ENCODE data around the gene NFYB.

The NFYB gene

DNA sequence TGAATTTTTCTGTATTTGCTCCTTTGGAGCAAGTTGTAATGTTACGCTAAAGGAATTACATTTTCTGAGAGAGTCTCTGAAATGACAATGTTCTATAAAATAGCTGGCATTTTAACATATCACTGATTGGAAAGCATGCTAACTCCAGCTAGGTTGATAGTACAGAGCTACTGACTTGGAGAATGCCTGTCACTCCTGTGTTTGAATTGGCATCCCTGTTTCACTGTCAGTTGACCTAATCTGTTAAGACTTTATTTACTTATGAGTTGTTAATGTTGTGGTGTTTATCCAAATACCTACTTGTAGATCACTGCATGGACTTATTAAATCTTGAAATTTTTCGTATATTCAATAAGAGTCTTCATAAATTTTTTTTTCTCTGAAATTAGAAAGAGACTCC lies 40.1 kb downstream of the NFYB start:
- peak; percentile 86 for DNase-seq (ENCODE audit: low read depth)
- H3K4me3 ChIP-seq (ENCODE audit: low read depth, low read length) = no peak overlapping the region
- TF ChIP-seq, protein P1, sequence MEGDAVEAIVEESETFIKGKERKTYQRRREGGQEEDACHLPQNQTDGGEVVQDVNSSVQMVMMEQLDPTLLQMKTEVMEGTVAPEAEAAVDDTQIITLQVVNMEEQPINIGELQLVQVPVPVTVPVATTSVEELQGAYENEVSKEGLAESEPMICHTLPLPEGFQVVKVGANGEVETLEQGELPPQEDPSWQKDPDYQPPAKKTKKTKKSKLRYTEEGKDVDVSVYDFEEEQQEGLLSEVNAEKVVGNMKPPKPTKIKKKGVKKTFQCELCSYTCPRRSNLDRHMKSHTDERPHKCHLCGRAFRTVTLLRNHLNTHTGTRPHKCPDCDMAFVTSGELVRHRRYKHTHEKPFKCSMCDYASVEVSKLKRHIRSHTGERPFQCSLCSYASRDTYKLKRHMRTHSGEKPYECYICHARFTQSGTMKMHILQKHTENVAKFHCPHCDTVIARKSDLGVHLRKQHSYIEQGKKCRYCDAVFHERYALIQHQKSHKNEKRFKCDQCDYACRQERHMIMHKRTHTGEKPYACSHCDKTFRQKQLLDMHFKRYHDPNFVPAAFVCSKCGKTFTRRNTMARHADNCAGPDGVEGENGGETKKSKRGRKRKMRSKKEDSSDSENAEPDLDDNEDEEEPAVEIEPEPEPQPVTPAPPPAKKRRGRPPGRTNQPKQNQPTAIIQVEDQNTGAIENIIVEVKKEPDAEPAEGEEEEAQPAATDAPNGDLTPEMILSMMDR (IDR thresholded peaks at IDR 0.05; ENCODE audit: control insufficient read depth, extremely low read depth, insufficient read depth) = no peak

DNA sequence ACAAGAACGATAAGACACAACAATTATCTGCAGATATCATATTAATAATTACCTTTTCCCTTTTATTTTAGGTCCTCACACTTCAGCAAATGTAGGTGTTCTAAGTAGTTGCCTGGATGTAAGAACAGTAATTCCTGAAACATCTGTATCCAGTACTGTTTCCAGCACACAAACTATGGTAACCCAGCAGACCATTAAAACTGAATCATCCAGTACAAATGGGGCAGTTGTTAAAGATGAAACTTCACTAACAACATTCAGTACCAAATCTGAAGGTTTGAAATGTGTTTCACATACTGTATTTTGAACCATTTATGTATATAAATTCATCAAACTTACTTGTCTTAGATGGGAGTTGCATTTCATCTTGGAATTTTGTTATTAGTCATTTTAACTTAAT lies 42.7 kb downstream of the NFYB start:
- TF ChIP-seq, protein P1 (IDR thresholded peaks at IDR 0.05; ENCODE audit: control insufficient read depth, extremely low read depth, insufficient read depth) = no peak
- no peak for DNase-seq (ENCODE audit: low read depth)
- H3K4me3 ChIP-seq (ENCODE audit: low read depth, low read length) = no peak overlapping the region

DNA sequence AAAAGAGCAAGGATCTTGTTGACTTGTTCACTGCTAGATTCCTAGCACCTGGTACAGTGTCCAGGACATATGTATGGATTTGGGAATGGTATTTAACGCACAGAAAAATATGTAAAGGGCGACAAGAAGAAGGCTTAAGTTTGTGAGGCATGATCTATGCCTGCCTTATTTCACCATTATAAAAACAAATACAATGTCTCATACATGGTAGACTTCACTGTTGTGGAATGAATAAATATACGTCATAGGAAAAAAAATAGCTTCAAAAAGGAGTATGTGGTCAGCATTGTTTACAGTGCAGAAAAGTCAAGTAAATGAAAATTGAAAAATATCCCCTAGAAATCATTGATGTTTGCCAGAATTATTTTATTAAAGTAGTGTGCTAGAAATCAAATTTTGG lies 43.7 kb downstream of the NFYB start:
- H3K4me3 ChIP-seq (ENCODE audit: low read depth, low read length) = no peak overlapping the region
- DNase-seq (ENCODE audit: low read depth) = no peak
- TF ChIP-seq, protein P1 (IDR thresholded peaks at IDR 0.05; ENCODE audit: control insufficient read depth, extremely low read depth, insufficient read depth) = no peak

DNA sequence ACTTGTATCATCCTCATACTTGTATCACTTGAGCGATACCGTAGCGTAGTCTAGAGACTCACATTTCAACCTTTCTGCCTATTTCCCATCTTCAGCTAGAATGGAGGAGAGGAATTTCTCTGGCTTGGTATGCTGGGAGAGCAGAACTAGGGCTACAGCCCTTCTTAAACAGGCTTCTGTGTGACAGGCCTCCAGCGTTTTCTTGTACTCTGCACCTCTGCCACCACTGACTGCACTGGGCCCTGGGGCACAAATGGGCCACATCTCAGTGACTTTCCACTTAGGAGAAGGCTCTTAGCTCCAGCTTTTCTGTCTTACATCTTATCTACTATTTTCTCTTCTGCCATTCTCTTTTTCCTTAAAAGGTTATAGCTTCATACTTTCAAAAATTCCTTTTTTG lies 46.9 kb downstream of the NFYB start:
- no peak overlapping the region for H3K4me3 ChIP-seq (ENCODE audit: low read depth, low read length)
- TF ChIP-seq, protein P1 (IDR thresholded peaks at IDR 0.05; ENCODE audit: control insufficient read depth, extremely low read depth, insufficient read depth) = no peak
- no peak for DNase-seq (ENCODE audit: low read depth)

DNA sequence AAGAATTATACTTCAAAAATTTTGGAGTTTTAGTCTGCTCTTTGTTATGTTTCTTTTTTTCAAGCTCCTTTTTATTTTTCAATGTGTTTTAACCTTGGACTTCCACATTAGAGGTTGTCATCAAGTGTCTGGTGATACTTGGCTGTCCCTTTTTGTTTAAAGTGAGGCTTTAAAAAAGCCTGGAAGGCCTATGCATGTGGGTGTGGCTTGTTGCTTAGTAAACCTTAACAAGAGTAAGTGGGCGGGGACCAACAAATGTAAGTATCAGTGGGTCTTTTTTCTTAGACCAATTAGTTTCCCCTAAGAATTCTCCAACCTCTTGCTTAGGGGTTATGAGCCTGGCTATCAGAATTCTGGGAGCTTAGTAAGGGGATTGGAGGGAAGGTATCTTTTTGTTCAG lies 47.3 kb downstream of the NFYB start:
- H3K4me3 ChIP-seq (ENCODE audit: low read depth, low read length) = no peak overlapping the region
- TF ChIP-seq, protein P1 (IDR thresholded peaks at IDR 0.05; ENCODE audit: control insufficient read depth, extremely low read depth, insufficient read depth) = no peak
- DNase-seq (ENCODE audit: low read depth) = peak; percentile 92

DNA sequence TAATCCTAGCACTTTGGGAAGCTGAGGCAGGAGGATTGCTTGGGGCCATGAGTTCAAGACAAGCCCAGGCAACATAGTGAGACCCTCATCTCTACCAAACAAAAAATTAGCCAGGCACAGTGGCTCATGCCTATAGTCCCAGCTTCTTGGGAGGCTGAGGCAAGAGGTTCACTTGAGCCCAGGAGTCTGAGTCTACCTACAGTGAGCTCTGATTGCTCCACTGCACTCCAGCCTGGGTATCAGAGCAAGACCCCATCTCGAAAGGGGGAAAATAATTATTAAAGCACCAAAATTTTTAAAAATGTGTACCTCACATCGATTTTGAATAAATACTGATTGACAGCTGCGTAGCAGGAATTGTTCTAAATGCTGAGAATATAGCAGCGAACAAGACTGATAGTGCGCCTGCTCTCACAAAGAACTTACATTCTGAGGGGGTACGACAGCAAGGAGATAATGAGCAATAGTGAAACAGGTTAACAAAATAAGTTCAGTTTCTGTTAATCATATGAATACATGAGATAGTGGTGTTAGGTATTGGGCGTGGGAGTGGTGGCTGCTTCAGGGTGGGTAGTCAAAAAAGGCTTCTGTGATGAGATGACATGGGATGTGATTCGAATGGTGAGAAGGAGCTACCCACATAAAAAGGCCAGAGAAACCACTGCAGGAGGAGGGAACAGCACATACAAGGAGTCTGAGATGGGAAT lies 54.1 kb downstream of the NFYB start:
- no peak for DNase-seq (ENCODE audit: low read depth)
- TF ChIP-seq, protein P1 (IDR thresholded peaks at IDR 0.05; ENCODE audit: control insufficient read depth, extremely low read depth, insufficient read depth) = no peak
- no peak overlapping the region for H3K4me3 ChIP-seq (ENCODE audit: low read depth, low read length)

DNA sequence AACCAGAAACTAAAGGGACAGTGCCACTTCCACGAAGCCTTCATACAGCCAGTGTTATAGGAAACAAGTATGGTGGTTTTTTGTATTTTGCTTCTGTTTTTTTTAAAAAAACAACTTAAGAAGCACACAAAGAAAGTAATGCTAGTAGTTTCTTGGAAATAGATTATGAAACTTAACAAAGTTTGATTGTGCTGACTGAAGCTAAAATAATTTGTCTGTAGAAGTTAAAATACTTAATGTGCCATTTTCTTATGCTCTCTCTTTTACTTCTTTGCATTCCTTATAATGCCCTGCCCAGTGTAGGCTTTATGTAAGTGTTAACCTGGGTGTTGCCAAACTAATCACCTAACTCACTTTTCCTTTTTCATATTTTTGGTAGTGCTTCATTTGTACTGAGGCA lies 57.2 kb downstream of the NFYB start:
- no peak for DNase-seq (ENCODE audit: low read depth)

More for the DNA sequence above, 57.2 kb downstream of the NFYB start:
- no peak overlapping the region for H3K4me3 ChIP-seq (ENCODE audit: low read depth, low read length)
- TF ChIP-seq, protein P1 (IDR thresholded peaks at IDR 0.05; ENCODE audit: control insufficient read depth, extremely low read depth, insufficient read depth) = no peak

All from LNCaP clone FGC (cell line).